Brain microvascular endothelial cell (primary cell): Measurements from ENCODE around the gene RBMS1.
A peak's percentile ranks its signal among the peaks of the same experiment; 100 is the strongest.

Experiments
- DNase-seq: peaks from one replicate; pipeline ENCODE4 v3.0.0-alpha.2; 2020
- H3K27ac ChIP-seq: fragments of 250-450 bp; sonication (Bioruptor Pico); 2 replicates; pipeline ENCODE4 v1.5.1; 2020; ENCODE audit warnings: mild to moderate bottlenecking, moderate library complexity
- H3K27me3 ChIP-seq: fragments of 250-450 bp; sonication (Bioruptor Pico); replicated peaks from 2 replicates; pipeline ENCODE4 v1.5.1; 2020; ENCODE audit warnings: mild to moderate bottlenecking
- H3K36me3 ChIP-seq: fragments of 250-450 bp; sonication (Bioruptor Pico); replicated peaks from 2 replicates; pipeline ENCODE4 v1.5.1; 2020; ENCODE audit warnings: mild to moderate bottlenecking
- H3K4me3 ChIP-seq: 2 replicates; pipeline ENCODE4 v1.5.1; 2011; ENCODE audit warnings: low read depth, mild to moderate bottlenecking, control low read depth, low read length, moderate library complexity
- in situ Hi-C: cut with HindIII; loops from 2 replicates; pipeline ENCODE4 v1.10.0; 2017; ENCODE audit warnings: low sequenced_read_pairs, low pct_ligation_motif_present
- TF ChIP-seq, protein P1 (sequence below): IDR thresholded peaks from 2 replicates; pipeline ENCODE4 v1.5.1; 2011; ENCODE audit warnings: low read depth, mild to moderate bottlenecking, moderate library complexity, low read length, control low read depth, inconsistent platforms; ENCODE audit errors: missing control alignments

Gene RBMS1

DNA sequence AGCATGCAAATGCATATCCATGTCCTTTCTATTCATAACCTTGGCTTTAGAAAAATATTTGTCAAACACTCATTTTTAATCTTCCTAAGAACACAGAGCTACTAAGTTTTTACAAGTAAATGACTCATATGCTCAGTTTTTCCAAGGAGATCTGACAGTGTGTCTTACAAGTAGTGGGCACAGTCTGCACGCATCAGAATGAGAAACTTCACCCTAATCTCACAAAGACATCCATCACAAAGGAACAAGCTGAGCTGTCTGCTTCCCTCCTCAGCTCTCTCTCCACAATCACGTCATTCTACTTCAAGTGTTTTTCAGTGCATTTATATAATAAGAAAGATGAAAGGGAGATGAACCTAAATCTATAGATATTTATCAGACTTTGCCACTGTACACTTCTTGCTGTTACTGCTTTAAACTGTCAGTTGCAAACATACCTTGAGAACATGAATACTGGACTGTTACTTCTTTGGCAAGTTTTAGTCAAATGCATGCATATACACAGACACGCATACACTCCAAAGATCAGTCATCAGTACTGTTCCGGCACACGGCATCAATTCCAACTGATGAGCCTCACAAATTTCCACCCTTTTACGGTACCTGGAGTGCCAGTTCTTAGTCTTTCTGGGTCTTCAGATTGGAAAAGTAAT lies 75.7 kb downstream of the RBMS1 start:
- Histone ChIP-seq H3K27ac (peak overlapping the region; percentile 81), H3K36me3 (no peaks in the 10 kb centered on the region), H3K27me3 (no peaks in the 10 kb centered on the region), H3K4me3 (no peak overlapping the region)
- TF ChIP-seq, protein P1, sequence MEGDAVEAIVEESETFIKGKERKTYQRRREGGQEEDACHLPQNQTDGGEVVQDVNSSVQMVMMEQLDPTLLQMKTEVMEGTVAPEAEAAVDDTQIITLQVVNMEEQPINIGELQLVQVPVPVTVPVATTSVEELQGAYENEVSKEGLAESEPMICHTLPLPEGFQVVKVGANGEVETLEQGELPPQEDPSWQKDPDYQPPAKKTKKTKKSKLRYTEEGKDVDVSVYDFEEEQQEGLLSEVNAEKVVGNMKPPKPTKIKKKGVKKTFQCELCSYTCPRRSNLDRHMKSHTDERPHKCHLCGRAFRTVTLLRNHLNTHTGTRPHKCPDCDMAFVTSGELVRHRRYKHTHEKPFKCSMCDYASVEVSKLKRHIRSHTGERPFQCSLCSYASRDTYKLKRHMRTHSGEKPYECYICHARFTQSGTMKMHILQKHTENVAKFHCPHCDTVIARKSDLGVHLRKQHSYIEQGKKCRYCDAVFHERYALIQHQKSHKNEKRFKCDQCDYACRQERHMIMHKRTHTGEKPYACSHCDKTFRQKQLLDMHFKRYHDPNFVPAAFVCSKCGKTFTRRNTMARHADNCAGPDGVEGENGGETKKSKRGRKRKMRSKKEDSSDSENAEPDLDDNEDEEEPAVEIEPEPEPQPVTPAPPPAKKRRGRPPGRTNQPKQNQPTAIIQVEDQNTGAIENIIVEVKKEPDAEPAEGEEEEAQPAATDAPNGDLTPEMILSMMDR: no peak
- peak; percentile 95 for DNase-seq
- in situ Hi-C loops: no loop called here

DNA sequence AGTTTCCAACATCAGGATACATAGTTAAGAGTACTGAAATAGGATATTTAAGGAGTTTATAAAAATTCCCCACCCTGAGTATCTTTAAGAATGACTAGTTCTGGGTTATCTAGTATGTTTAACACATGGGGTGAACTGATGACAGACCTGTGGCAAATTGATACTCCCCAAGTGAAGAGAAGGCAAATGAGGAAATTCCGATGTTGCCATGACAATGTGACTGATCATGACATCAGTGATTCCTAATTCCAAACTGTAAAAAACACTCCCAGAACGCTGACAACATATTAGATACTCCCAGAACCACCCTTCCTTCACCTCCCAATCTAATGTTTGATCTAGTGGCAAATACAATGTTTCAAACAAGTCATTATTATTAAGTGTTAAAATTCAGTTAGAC lies 77.6 kb downstream of the RBMS1 start:
- TF ChIP-seq, protein P1: no peak
- DNase-seq: peak; percentile 72
- Histone ChIP-seq H3K27ac (no peak overlapping the region), H3K27me3 (no peaks in the 10 kb centered on the region), H3K36me3 (no peaks in the 10 kb centered on the region), H3K4me3 (no peak overlapping the region)
- in situ Hi-C loops: no loop called here

DNA sequence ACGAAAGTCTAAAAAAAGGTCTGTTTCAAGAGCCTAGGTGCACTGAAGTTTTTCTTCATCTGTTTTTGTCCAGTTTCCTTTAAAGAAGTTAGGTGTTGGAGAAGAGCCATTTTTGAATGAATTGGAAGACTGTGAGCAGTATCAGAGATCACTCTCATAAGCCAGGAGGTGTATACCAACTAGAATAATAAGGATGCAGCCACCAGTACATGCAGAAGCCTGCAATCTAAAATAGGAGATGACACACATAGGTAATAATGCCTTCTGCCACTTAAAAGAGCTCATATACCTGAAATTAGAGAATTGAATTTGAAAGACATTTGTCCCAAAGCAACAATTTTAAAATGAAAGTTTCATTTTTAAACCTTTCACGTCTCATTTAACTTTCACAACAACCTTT lies 81.7 kb downstream of the RBMS1 start:
- TF ChIP-seq, protein P1: no peak
- Histone ChIP-seq H3K27me3 (no peaks in the 10 kb centered on the region), H3K27ac (no peak overlapping the region), H3K36me3 (no peaks in the 10 kb centered on the region), H3K4me3 (no peak overlapping the region)
- in situ Hi-C loops: no loop called here
- DNase-seq: no peak

DNA sequence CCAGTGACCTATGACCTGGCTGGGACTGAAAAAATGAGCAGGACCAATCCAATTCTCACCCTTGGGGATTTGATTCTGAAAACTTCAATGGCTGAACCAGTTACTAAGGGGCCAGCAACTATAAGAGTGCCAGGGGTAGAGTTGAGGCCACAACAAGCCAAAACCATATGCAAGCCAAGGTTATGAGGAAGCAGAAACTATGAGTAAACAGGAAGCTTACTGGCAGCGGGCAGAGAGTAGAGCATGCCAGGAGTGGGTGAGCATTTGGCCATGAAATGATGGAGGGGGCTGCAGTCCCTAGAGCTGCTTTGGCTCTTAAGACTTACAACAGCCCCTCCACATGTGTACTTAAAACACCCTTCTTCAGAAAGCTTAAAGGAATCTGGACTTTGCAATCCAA lies 82.4 kb downstream of the RBMS1 start:
- TF ChIP-seq, protein P1: no peak
- no peaks in the 10 kb centered on the region for H3K36me3 ChIP-seq
- H3K27me3 ChIP-seq: no peaks in the 10 kb centered on the region
- H3K27ac ChIP-seq: no peak overlapping the region
- no peak for DNase-seq
- in situ Hi-C loops: no loop called here
- no peak overlapping the region for H3K4me3 ChIP-seq

DNA sequence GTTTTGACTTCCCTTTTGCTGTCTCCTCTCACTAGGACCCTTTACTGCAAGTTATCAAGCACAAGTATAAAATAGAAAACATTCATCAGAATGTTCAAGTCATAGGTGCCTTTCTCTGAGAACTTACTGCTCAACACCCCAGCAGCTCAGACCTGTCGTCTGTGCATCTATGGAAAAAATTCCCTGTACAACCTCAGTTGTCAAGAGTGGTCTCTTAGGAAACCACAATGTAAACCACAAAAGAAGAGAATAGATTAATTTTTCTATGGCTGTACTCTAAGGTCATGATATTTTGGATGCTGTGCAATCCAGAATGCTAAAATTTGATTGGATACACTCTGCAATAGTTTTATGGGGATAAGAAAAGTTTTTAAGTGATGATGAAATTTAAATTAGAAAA lies 84.1 kb downstream of the RBMS1 start:
- DNase-seq: no peak
- Histone ChIP-seq H3K27me3 (no peaks in the 10 kb centered on the region), H3K27ac (no peak overlapping the region), H3K36me3 (no peaks in the 10 kb centered on the region), H3K4me3 (no peak overlapping the region)
- in situ Hi-C loops: no loop called here
- TF ChIP-seq, protein P1: no peak

DNA sequence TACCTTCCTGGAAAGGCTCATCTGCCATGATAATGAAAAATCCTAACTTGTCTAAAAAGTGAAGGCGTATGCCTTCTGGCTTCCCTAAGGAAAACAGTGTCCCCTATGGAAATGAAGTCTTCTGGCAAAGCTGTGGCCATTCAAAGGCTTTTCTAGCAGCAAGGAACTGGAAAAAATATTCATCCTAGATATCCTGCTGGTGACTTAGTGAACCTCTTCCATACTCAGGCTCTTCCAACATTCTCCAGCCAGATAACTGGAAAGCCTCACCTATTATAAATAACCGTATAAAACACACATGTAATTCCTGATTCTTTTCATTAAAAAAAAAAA lies 84.7 kb downstream of the RBMS1 start:
- Histone ChIP-seq H3K36me3 (no peaks in the 10 kb centered on the region), H3K4me3 (no peak overlapping the region), H3K27ac (peak overlapping the region; percentile 86), H3K27me3 (no peaks in the 10 kb centered on the region)
- DNase-seq: no peak
- in situ Hi-C loops: no loop called here
- TF ChIP-seq, protein P1: peak; percentile 14
